Cardiac septum (tissue), 1 donor: ENCODE measurements around the gene FAM234A. TPM values are rescaled to one million over a fixed set of nuclear protein-coding genes. Genes with fewer than 3 reads are reported as not detected.

ENCODE experiments used
- DNase-seq: peaks from one replicate; pipeline ENCODE4 v3.0.0-alpha.2; 2020; ENCODE audit warnings: low spot score
- intact Hi-C: fragments of 100-400 bp; cut with DNase I; formaldehyde crosslinking; loops from one replicate; pipeline ENCODE4 v1.14.0; 2022
- total RNA-seq: library from RNA; stranded (reverse); fragmentation: NEBNext Ultra II Directional; extraction: Animal tissue kit (Norgen Biotek cat#: 25700); gene quantifications from one replicate; pipeline ENCODE4 v1.2.1, GENCODE V29; 2021
- donor health status: DM: no; HTN: no; CAD: no.

Gene FAM234A
- total RNA-seq, 1 donor from 2014 or later, result 137 TPM

DNA sequence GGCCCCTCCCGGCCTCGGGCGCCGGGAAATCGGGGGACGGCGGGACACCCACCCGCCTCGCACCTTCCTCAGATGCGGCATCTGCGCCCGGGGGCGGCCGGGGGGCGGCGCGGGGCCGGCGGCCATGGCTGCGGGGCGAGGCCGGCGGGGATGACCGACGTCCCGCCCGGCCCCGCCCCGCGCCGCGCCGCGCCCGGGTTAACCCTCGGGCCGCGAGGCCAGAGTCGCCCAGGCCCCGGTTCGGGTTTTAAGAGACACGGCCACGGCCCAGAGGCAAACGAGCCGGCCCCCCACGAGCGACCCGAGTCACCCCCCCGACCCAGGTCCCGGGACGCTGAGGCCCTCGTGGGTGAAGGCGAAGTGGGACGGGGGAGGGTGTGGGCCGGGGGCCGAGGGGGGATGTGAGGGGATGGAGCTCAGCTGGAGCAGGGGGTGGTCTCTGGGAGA, 41.2 kb downstream of the FAM234A start, which contains the start of gene RGS11:
RGS11 (minus strand) TSS at position 159 of the 447 bp plus-strand sequence; CDS start at position 126, 33 bp downstream.
- DNase-seq, result no peak
- intact Hi-C loops, result no loop called here

DNA sequence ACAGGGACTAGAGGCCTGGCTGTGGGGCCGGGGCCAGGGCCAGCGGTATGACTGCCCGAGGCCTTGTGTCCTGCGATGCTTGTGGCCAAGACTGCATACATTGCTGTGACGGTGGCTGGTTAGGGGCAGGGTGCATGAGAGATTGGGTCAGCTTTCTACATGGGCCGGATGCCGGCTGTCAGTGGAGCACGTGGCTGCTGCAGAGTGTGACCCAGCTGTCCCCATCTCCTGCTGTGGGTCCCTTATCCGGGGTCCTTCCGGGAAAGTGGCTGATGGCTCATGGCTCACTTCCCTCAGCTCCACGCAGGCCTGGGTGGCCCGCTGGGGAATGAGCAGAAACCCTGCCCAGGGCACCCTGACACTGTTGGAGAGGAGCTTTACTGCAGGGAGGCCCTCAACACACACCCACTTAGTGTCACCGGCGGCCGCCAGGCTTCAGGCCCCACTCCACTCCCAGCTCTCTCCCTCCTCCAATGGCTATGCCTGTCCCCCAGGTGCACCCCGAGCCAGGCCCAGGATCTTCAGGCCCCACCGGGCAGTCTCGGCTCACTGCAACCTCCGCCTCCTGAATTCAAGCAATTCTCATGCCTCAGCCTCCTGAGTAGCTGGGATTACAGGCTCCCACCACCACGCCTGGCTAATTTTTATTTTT, 41.9 kb downstream of the FAM234A start:
- DNase-seq, result no peak
- intact Hi-C loops, result no loop called here

DNA sequence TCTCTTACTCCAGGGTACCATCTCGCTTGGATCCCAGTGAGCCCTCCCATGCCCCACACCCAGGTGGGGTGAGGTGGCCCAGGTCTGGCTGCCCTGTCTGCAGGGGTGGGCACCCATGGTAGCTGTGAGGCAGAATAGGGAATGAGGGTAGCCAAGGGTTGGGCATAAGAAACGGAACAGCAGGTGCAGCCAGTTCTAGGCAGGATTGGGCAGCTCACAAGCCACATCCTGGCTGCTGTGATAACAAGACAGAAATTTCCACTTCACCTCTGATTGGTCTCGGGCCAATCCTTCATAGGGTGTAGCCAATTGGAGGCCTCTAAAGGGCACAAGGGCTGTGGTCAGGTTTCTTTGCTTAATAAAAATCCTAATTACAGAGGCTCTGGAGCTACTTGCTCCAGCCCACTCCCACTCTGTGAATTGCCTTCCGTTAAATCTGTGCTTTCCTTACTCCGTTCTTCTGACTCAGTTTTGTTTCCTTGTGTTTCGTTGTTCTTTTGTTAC, 44.3 kb downstream of the FAM234A start:
- intact Hi-C loops, result no loop called here
- no peak for DNase-seq

DNA sequence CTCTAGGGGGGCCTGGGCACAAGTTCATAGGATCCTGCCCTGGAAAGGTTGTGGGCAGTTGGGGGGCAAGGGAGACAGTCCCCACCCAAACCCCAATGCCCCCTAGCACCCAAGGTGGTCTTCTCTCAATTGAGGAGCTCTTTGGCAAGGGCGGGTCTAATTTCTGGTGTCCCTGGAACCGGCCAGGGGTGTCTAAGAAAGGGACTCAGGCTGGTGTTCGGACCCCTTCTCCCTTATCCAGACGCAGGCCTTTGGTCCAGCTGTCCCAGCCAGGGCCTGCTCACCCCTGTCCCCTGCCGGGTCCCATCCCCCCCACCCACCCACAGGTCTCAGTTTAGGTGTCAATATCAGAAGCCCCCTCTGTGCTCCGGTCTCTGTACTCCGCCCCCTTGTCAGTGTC, 44.9 kb downstream of the FAM234A start:
- DNase-seq, result no peak
- intact Hi-C loops, result no loop called here

DNA sequence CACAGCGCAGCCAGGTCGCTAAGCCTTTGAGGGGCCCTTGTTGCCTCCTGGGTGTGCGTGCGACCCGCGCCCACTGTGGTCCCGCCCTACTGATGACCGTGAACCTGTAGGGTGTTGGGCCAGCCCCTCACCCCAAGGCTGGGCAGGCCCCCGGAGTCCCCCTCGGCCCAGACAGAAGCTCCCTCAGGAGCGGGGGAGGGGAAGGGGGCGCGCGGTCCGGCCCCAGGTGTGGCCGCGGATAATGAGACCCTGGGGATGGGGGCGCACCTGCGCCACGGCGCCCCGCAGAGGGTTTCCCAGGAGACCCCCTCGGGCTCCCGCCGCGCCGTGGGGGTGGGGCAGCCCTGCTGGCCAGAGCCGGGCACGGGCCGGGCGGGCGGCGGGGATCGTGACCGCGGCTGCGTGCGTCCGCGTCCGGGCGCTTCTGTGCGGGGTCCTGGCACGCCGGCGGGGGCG, 45.4 kb downstream of the FAM234A start:
- DNase-seq, result no peak
- intact Hi-C loops, result no loop called here

DNA sequence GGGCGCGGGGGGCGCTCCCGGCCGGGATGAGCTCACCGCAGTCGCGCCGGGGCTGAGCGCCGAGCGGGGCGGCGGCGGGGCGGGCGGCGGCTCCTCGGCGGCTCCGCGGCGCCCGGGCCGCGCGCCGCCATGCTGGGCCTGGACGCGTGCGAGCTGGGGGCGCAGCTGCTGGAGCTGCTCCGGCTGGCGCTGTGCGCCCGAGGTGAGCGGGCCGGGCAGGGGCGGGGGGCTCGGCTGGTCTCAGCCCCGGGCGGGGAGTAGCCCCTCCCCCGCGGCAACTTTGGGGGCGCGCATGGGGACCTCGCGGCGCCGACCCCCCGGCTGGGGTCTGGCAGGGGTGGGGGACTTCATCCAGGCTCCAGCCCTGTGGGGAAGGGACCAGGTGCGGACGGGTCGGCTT, 45.9 kb downstream of the FAM234A start, which contains the start of gene ARHGDIG:
ARHGDIG (plus strand) TSS at position 40 of the 400 bp plus-strand sequence; CDS start at position 130, 90 bp downstream.
- intact Hi-C loops, result no loop called here
- no peak for DNase-seq

DNA sequence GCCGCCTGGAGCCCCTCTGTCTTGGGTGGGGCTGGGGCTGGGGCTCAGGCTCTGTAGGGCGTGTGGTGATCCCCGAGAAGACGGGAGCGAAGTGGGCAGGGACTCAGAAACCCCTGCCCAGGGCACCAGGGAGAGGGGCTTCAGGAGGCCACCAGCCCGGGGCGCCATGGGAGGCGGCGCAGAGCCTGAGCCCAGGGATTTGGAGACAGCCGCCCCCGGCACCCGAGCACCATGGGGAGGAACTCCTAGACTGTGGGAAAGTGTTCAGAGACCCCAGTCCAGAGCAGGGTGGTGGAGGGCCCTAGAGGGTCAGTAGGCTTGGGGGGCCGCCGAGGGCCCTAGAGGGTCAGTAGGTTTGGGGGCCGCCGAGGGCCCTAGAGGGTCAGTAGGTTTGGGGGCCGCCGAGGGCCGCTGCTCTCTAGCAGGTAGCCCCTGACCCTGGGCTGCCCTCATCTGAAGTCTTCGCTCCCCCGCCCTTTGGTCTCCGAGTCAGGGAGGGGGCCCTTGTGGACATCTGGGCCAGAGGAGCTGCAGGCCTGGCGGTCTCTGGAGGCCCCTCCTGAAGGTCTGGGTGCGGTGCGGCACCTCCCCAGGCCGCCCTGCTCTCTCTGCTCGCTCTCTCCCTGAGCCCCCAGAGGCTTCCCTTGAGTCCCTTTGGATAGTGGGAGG, 46.5 kb downstream of the FAM234A start:
- intact Hi-C loops, result no loop called here

DNA sequence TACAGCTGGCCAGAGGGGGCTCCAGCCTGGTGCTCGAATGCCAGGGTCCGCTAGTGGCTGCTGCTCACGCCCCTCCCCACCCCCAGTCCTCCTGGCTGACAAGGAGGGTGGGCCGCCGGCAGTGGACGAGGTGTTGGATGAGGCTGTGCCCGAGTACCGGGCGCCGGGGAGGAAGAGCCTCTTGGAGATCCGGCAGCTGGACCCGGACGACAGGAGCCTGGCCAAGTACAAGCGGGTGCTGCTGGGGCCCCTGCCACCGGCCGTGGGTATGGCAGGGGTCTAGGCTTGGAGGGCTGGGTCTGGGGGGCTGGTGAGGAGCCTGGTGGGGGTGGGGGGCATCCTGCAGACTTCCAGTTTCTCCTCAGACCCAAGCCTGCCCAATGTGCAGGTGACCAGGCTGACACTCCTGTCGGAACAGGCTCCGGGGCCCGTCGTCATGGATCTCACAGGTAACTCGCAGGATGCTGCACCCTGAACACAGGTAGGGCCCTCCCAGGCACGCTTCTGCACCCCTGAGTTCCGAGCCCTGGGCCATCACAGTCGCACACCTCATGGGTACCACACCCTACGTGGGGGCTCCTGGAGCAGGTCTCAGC, 47.1 kb downstream of the FAM234A start:
- no peak for DNase-seq
- intact Hi-C loops, result no loop called here

More for the DNA sequence above, 46.5 kb downstream of the FAM234A start:
- no peak for DNase-seq

DNA sequence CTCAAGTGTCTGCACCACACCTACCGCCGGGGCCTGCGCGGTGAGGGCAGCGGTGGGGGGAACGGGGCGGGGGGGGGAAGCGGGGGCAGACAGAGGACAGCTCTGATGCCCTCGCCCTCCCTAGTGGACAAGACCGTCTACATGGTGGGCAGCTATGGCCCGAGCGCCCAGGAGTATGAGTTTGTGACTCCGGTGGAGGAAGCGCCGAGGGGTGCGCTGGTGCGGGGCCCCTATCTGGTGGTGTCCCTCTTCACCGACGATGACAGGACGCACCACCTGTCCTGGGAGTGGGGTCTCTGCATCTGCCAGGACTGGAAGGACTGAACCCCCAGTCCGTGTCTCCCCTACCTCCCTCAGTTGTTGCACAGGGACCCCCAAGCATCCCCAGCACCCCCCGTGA, 47.9 kb downstream of the FAM234A start:
- intact Hi-C loops, result no loop called here
- DNase-seq, result no peak

DNA sequence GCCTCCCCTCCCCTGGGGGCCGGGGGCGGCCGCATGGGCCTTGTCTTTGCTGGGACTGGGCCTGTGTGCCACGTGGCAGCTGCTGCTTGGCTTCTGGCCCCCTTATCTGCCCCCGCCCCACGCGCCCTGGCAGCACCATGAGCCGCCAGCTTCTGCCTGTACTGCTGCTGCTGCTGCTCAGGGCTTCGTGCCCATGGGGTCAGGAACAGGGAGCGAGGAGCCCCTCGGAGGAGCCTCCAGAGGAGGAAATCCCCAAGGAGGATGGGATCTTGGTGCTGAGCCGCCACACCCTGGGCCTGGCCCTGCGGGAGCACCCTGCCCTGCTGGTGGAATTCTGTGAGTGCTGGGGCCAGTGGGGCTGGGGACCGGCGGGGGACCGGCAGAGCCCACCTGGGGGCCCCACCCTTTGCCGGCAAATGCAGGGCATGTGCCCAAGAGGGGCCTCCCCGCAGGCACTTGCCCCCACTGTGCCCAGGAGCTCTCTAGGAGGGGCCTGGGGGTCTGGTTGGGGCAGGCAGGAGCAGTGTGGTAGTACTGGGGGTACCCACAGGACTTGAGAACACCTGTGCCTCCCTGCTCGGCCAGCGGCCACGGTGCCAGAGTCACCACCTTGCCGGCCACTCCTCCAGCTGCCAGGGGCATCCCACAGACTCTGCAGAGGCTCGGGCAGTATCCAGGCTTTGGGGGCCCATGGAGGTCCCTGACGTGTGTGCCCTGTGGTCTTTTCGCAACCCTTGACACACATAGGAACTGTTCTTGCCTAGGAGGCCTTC, 48.6 kb downstream of the FAM234A start, which contains the start of gene PDIA2:
PDIA2 (plus strand) TSS at position 132 of the 773 bp plus-strand sequence; CDS start at position 138, 6 bp downstream.
- DNase-seq, result no peak
- intact Hi-C loops, result no loop called here

DNA sequence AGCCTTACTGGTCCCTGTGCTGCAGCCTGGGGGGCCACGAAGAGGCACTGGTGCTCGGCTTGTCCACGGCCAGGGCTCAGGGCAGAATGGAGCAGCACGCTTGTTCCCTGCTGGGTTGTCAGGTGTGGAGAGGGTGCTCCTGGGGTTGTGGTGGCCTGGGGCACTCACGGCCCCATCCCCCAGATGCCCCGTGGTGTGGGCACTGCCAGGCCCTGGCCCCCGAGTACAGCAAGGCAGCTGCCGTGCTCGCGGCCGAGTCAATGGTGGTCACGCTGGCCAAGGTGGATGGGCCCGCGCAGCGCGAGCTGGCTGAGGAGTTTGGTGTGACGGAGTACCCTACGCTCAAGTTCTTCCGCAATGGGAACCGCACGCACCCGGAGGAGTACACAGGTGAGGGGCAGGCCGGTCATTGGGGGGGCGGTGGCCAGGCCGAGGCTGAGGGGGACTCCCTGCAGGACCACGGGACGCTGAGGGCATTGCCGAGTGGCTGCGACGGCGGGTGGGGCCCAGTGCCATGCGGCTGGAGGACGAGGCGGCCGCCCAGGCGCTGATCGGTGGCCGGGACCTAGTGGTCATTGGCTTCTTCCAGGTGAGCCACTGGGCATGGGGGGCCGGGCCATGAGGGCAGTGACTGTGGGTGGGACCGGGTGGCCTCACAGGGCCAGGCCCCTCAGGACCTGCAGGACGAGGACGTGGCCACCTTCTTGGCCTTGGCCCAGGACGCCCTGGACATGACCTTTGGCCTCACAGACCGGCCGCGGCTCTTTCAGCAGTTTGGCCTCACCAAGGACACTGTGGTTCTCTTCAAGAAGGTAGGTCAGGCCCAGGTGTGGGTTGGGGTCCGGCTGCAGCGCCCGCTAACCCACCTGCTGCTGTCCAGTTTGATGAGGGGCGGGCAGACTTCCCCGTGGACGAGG, 49.8 kb downstream of the FAM234A start:
- intact Hi-C loops, result no loop called here
- no peak for DNase-seq

DNA sequence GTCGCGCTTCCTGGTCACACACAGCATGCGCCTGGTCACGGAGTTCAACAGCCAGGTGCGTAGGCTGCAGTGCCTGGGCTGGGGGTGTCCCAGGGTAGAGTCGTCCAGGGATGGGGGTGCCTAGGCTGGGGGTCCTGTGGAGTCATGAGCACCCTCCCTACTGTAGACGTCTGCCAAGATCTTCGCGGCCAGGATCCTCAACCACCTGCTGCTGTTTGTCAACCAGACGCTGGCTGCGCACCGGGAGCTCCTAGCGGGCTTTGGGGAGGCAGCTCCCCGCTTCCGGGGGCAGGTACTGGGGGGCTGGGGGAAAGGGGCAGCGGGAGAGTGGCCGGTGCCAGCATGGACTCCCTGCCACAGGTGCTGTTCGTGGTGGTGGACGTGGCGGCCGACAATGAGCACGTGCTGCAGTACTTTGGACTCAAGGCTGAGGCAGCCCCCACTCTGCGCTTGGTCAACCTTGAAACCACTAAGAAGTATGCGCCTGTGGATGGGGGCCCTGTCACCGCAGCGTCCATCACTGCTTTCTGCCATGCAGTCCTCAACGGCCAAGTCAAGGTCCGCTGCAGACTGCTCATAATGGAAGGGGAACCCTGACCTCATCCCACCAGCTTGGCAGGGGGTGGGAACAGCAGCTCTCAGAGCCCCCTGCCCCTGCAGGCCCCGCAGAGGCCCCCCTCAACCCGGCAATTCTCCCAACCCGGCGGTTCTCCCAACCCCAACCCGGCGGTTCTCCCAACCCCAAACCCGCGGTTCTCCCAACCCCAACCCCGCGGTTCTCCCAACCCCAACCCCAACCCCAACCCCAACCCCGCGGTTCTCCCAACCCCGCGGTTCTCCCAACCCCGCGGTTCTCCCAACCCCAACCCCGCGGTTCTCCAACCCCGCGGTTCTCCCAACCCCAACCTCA, 50.8 kb downstream of the FAM234A start:
- DNase-seq, result no peak
- intact Hi-C loops, result no loop called here

DNA sequence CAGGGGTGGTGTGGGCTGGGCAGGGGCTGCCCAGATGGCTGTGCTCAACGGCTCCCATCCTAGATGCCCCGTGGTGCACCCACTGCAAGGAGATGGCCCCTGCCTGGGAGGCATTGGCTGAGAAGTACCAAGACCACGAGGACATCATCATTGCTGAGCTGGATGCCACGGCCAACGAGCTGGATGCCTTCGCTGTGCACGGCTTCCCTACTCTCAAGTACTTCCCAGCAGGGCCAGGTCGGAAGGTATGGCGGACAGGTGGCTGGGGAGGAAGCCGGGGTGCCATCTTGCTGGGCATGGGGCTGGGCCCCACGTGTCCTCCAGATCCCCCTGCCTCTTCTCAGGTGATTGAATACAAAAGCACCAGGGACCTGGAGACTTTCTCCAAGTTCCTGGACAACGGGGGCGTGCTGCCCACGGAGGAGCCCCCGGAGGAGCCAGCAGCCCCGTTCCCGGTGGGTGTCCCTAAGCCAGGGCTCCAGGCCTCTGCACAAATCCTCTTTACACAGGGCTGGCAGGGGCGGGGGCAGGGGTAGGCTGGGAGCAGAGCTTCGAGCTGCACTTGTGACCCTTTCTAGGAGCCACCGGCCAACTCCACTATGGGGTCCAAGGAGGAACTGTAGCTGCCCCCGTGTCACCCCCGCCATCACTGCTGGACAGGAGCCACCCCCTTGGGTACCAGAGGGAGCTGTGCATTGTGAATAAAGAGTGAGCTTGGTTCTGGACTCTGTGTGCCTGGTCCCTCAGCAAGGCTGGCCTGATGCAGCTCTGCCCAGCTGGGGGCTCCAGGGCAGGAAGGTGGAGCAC, 52.1 kb downstream of the FAM234A start:
- intact Hi-C loops, result no loop called here
- DNase-seq, result no peak

DNA sequence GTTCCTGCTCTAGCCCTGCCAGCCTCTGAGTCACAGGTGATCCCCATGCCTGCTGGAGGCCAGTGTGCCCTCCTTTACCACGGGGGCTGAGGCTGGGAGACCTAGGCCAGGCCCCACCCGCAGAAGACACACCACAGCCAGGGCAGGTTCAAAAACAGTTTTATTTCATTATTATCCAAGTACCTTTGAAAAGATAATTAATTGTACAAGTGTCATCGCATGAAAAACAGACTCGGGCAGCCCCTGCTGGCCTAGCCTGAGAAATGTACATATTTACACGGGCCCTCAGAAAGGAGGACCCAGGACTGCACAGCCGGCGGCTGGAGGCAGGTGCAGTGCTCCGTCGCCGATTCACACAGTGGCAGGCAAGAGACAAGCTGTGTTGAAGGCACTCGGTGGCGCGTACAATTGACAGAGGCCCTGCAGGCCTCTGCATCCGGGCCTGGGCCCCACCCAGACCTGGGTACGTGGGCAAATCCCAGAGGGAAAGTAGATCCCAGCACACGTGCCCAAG, 52.7 kb downstream of the FAM234A start:
- intact Hi-C loops, result no loop called here

DNA sequence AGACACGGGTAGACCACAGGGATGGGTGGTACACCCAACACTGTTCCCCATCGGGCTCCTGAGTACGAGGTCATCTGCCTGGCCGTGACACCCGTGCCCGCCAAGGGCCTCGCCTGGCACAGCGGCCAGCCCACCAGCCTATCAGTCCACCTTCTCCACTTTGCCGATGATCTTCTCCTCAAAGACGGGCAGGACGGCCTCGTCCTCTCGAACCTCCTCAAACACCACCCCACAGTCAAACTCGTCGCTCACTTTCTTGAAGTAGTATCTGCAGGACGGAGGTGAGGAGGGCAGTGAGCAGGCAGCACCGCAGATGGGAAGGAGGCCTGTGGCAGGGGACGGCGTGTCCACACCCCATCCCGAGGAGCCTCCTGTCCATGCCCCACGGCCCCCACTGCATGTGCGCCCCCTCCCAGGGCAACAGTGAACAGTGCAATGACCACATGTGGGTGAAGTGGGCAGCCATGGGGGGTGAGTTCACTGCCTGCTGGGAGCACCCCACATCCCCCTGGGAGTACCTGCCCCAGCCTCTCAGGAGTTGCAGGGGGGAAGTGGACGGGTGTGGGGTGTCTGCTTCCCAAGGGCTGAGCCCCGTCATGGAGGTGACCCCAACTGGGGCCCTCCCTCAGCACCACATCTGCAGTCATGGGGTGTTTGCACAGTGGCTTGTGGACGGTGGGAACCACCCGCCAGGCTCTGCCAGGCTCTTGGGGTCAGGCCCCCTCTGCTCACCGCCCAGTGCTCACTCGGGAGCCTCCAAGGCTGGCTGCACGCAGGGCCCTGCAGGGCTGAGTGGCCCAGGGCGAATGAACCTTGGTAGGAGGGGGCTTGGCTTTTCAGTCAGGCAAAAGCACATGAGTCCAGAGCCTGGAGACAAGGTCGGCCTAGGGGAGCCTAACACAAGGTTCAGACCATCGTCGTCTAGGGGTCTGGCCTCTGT, 53.6 kb downstream of the FAM234A start:
- intact Hi-C loops, result no loop called here
- DNase-seq, result no peak

More for the DNA sequence above, 52.7 kb downstream of the FAM234A start:
- no peak for DNase-seq
